Myocyte (in vitro differentiated cells): ENCODE data around the gene LRIG3. TPM values are rescaled to one million over a fixed set of nuclear protein-coding genes. Genes with fewer than 3 reads are reported as not detected.

Source experiments
- DNase-seq: peaks from one replicate; pipeline ENCODE4 v3.0.0-alpha.2; 2012; ENCODE audit warnings: low read depth
- total RNA-seq: library from RNA; depleted of rRNA; stranded (reverse); fragments of >200 nt; gene quantifications from 2 replicates; pipeline ENCODE4 v1.2.3, GENCODE V29; 2014

LRIG3 gene
- total RNA-seq, 1 donor from 2014 or later, result 19.1 TPM

GRCh38 chr12:58931518-58931917, 11.2 kb upstream of the LRIG3 start:
- no peak for DNase-seq

GRCh38 chr12:58930770-58931324, 10.5 kb upstream of the LRIG3 start:
- no peak for DNase-seq

DNA sequence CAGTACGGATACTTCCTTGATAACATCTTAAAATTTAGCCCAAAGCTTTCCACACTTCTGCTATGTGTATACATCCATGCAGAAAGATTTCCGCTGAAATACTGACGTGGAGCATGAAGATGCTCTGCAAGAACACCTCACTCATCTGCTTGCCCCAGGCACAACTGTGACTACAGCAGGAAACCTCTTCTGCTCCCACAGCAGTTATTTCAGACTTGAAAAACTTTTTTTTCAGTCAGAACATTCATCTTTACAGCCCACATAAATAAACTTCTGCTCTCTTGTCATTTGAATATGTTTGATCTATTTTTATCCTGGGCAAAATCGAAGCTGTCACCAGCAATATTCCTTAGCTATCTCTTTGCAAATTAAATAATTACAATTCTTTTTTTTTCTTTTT, 6.8 kb upstream of the LRIG3 start:
- no peak for DNase-seq

DNA sequence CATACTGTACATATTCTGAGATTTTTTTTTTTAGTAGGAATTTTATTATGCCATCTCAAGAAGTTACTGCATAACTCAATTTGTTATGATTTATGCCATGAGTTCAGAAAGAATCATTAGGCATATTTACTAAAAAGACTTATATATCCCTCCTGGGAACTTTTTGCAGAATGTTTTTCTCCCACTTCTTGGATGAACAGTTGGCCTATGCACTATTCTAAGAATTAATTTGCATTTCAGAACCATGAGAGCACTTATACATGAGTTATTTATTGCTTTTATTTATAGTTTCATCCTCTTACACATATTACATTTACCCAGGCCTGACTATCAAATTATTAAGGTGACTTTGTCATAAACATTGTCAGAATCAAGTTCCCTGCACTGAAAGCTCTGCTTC, 6.3 kb upstream of the LRIG3 start:
- DNase-seq, result no peak

DNA sequence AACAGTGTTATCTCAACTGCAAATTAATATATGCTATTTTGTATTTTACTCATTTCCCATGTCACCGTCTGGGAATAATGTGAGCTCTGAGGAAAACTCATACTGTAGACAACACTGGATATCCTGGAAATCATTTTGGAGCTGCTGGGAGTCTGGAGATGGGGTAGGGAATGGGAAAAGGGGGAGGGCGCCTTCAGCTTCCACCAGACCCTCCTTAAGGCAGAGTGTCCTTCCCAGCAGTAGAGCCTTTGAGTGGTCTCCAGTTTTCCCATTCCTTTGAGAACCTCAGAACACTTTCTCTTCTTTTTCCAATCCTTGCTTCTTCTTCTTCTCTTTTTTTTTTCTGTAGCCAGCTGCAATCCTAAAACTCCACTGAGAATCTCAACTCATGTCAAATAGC, 5.4 kb upstream of the LRIG3 start:
- no peak for DNase-seq

- DNase-seq, result no peak
These were observed 4.9 kb upstream of the LRIG3 start for GRCh38 chr12:58925111-58925611.

DNA sequence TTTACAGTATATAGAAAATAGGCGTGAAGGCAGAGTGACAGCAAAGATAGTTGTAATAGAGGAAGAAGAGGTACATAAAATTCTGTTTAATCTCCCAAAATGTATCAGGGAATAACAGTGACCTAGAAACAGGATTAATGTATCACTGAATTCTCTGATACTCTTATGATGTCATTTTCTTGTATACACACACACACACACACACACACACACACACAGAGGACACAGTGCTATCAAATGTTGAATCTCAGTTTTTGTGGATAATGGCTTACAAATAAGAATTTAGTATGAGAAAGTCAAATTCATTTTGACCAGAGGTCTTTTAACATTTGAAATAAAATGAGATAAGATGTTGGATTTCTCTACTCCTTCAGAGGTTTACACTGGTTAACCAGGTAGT, 4.3 kb upstream of the LRIG3 start:
- DNase-seq, result no peak

GRCh38 chr12:58923781-58924180, 3.5 kb upstream of the LRIG3 start:
- DNase-seq, result no peak

DNA sequence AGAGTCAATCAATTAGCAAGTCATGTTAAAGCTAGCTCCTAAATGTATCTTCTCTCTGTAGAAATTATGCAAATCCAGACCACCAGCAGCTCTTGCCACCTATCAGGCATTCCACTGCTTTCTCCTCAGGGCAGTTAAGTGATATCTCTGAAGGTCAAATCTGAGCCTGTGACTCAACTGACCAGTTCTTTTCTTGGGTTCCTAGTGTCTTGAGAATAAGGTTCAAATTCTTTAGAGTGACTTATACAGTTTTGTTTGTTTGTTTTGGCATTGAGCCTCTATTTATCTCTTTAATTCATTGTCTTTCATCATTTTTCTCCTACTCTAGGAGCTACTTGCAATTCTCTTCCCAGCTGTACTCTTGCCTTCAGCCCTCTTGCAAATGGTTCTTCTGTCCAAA, 2.5 kb upstream of the LRIG3 start:
- DNase-seq, result no peak

- no peak for DNase-seq
These were observed 907 bp upstream of the LRIG3 start for GRCh38 chr12:58920961-58921861.

DNA sequence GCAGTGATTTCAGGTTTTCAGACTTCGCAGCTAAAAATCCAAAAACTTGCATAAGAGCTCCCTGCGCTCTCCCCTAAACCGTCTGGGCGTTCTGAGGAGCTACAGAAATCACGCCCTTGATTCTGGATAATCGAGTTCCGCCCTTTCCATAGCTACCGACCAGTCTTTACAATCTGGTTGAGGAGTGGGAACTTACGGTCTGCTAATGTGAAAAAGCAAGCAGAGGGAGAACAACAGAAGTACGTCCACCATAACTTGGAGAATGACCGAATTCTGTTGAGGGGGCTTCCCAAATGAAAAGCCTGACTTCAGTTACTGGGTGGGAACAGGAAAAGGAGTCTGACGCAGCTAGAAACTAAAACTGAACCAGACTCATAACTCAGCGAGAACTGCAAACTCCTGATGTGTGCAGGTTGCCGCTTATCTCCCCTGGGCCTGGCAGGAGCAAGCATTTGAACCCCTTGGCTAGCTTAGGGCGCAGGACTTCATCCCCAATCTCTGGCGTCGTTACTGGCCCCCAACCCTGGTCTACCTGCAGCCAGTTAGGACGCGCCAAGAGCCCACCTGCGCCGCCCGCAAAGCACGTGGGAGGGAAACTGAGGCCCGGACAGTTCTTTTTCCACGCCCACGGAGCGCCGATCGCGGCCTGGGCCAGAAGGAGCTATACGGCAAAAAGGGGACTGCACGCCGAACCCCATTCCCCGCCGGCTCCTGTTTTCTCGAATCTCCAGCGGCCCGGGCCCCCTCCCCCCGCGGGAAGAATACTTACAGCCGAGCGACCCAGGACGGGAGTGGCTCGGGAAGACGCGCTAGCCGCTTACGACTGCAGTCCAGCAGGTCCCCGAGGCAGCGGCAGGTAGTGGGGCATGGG, 838 bp downstream of the LRIG3 start:
- DNase-seq, result peak; percentile 63

DNA sequence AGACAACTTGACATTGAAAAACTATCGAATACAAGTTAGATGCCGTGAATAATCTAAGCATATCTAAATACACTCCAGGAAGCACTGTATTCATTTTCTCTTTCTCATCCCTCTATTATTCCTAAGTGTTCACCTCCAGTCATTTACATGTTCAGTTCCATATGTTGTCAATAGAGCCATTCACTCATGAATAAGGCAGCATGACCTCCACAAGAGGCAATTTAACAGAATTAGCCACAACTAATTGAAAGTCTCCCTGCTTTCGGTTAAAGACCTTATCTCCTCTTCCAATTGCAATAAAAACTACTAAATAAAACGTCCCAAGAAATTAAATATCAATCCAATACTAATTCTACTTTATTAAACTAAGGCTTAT, 1.8 kb downstream of the LRIG3 start:
- peak; percentile 34 for DNase-seq

DNA sequence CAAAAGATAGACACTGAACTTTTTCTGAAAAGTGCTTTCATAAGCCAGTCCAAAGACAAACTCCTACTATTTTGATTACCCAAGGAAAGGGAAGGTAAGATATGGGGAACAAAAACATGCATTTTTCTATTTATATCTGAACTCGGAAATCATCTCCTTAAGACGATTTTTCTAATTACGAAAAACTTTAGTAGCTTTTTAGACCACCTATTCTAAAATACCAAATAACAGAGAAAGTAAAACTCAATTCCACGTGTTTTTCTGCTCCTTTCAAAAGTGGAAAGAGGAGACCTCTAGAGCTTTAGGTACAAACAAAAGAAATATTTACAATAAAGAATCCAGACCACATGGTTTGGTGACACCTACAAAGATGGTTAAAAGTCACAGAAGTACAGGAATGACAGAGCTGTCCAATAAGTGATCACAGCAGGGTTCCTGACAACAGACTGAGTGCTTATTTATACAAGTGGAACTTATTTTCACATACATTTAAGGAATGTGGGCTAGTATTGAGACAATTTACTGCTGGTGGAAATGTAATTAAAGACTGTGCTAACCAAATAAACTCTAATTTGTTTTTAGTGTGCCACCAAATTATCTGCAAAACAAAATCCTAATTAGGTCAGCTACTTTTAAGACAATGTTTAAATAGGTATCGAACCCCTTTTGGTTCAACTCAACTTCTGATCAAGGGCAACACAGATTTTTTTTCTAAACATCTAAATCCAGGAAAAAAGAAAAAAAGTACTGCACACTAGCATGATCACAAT, 2.4 kb downstream of the LRIG3 start:
- DNase-seq, result peak; percentile 37

GRCh38 chr12:58916921-58917511, 3.3 kb downstream of the LRIG3 start:
- peak; percentile 57 for DNase-seq

GRCh38 chr12:58916161-58916621, 4.1 kb downstream of the LRIG3 start:
- no peak for DNase-seq

GRCh38 chr12:58915634-58916033, 4.7 kb downstream of the LRIG3 start:
- DNase-seq, result peak; percentile 67

- DNase-seq, result no peak
These were observed 5.3 kb downstream of the LRIG3 start for GRCh38 chr12:58915037-58915436.

GRCh38 chr12:58914457-58914856, 5.8 kb downstream of the LRIG3 start:
- peak; percentile 36 for DNase-seq

DNA sequence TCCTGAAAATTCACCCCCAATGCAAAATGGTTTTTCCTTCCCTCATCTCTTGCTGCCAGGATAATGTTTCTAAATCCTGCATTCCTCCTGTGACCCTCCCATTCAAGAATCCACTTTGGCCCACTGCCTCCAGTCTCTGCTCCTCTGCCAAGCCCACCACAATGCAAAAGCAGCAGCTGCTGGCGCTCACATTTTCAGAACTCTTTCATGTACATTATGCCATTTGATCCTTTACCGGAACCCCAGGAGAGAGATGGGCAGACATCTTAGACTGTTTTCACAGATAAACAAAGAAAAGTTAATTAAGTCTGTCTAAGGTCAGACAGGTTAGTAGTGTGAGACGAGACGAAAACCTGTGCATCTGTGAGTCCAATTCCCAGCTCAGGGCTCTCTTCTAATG, 12.9 kb downstream of the LRIG3 start:
- peak; percentile 80 for DNase-seq

DNA sequence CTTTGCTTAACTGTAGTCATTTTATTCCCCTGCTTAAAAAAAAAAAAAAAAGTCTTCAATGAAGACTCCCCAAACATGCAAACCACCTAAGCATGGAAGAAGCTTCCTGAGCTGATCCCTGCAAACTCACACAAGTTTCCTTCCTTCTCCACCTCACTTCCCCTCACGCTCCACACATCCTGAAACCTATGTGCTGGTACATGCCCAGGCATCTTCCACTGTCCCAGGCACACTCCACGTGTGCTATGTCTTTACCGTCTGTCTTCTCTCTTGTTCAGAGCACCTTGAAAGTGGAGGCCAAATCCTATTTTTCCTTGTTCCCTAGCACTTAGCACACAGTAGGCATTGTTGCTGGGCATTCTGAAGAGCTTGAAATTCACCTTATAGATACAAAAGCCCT, 13.4 kb downstream of the LRIG3 start:
- no peak for DNase-seq

GRCh38 chr12:58905422-58905821, 14.9 kb downstream of the LRIG3 start:
- no peak for DNase-seq
